SU-DHL-6 (cell line): Measurements from ENCODE around the gene GOLGA6L9.
"Not testable (repeated sequence)": the region's sequence is repeated elsewhere in the genome, so short reads cannot be mapped to it uniquely, and the experiment has no call there.

Experiments used
- H2AFZ ChIP-seq: fragments of 200-600 bp; sonication (generic); 2 replicates; pipeline ENCODE4 v1.6.1; 2014; ENCODE audit warnings: low read depth, mild to moderate bottlenecking, moderate library complexity, mixed read lengths, antibody characterized with exemption, low read length; ENCODE audit not compliant: severe bottlenecking
- H3F3A ChIP-seq: fragments of 200-600 bp; shearing (Covaris generic); 2 replicates; pipeline ENCODE4 v1.6.0; 2016; ENCODE audit warnings: antibody characterized with exemption, mild to moderate bottlenecking; ENCODE audit not compliant: insufficient read depth
- H3K27ac ChIP-seq: fragments of 200-600 bp; sonication (generic); 2 replicates; pipeline ENCODE4 v1.5.1; 2016; ENCODE audit warnings: low read depth, mild to moderate bottlenecking, low read length, moderate library complexity, mixed read lengths
- H3K27me3 ChIP-seq: fragments of 200-600 bp; sonication (generic), shearing (Covaris generic); 2 replicates; pipeline ENCODE4 v1.6.0; 2014; ENCODE audit warnings: mild to moderate bottlenecking, low read length
- H3K36me3 ChIP-seq: fragments of 200-600 bp; sonication (generic); 2 replicates; pipeline ENCODE4 v1.6.1; 2014; ENCODE audit warnings: mild to moderate bottlenecking, low read length, mixed read lengths
- H3K4me2 ChIP-seq: fragments of 300-600, 200-600 bp; shearing (Covaris generic), sonication (generic); 2 replicates; pipeline ENCODE4 v1.6.0; 2014; ENCODE audit warnings: low read length, low read depth, mild to moderate bottlenecking; ENCODE audit not compliant: poor library complexity, severe bottlenecking
- H3K4me3 ChIP-seq: fragments of 200-600 bp; sonication (generic); 2 replicates; pipeline ENCODE4 v1.5.1; 2014; ENCODE audit warnings: antibody characterized with exemption, low read length, mild to moderate bottlenecking, mixed read lengths; ENCODE audit not compliant: insufficient read depth, poor library complexity, severe bottlenecking
- H3K79me2 ChIP-seq: fragments of 200-600 bp; sonication (generic); 2 replicates; pipeline ENCODE4 v1.6.1; 2014; ENCODE audit warnings: mild to moderate bottlenecking, low read length, moderate library complexity; ENCODE audit not compliant: insufficient read depth
- H3K9ac ChIP-seq: fragments of 200-600 bp; sonication (generic); 2 replicates; pipeline ENCODE4 v1.7.0; 2014; ENCODE audit warnings: mild to moderate bottlenecking, low read length
- H3K9me2 ChIP-seq: fragments of 200-600 bp; sonication (generic); replicated peaks from 2 replicates; pipeline ENCODE4 v1.6.1; 2014; ENCODE audit warnings: low read length; ENCODE audit not compliant: insufficient read depth
- H3K9me3 ChIP-seq: fragments of 200-600 bp; sonication (generic); 2 replicates; pipeline ENCODE4 v1.6.1; 2014; ENCODE audit warnings: low read length, mixed read lengths; ENCODE audit not compliant: insufficient read depth
- H4K20me1 ChIP-seq: fragments of 200-600 bp; sonication (generic); 2 replicates; pipeline ENCODE4 v1.6.1; 2014; ENCODE audit warnings: low read depth, mild to moderate bottlenecking, antibody characterized with exemption, low read length, moderate library complexity, mixed read lengths
- CTCF ChIP-seq: fragments of 200-600 bp; sonication (generic); IDR thresholded peaks from one replicate; pipeline ENCODE4 v1.5.1; 2017; ENCODE audit warnings: antibody characterized with exemption, mild to moderate bottlenecking, low read length, moderate library complexity; ENCODE audit not compliant: insufficient read depth, poor library complexity, severe bottlenecking
- EZH2phosphoT487 ChIP-seq: fragments of 200-600 bp; sonication (generic), shearing (Covaris generic); conservative IDR thresholded peaks from 2 replicates; pipeline ENCODE4 v1.6.1; 2018; ENCODE audit warnings: mild to moderate bottlenecking, antibody characterized with exemption, low read length, moderate library complexity, mixed read lengths

Gene GOLGA6L9

DNA sequence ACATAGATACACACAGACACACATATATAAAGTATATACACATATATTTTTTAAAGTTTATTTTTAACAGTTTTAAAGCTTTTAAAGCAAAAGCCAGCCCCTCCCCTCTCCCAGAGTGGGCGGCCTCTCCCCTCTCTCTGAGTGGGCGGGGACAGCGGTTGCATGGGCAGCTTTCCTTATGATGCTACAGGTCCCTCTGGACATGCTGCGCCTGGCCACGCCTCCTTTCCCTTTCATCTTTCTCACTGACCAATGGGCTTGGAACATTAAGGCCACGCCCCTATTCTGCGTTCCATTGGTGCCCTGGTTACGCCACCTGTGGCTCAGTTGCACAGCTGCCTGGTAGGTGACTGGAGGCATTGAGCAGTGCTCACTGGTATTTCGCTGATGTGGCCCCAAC, at the start of gene GOLGA6L9:
Gene GOLGA6L9, plus strand, starts transcription at position 124 of the 400 bp plus-strand sequence. Its CDS starts 264 bp downstream, at position 388.
- H4K20me1 ChIP-seq, H3K27me3 ChIP-seq, H3K79me2 ChIP-seq, H3K27ac ChIP-seq, H3K9me2 ChIP-seq, H3K4me2 ChIP-seq, H3K9me3 ChIP-seq, H2AFZ ChIP-seq, H3K4me3 ChIP-seq, H3K9ac ChIP-seq, H3K36me3 ChIP-seq, H3F3A ChIP-seq: not testable (repeated sequence)

- not testable (repeated sequence) for H3K4me2 ChIP-seq, H3F3A ChIP-seq, H3K27me3 ChIP-seq, H4K20me1 ChIP-seq, H3K9me3 ChIP-seq, H3K36me3 ChIP-seq, H3K9ac ChIP-seq, H3K9me2 ChIP-seq, H3K79me2 ChIP-seq, H3K27ac ChIP-seq, H2AFZ ChIP-seq, H3K4me3 ChIP-seq
These were observed 48.2 kb upstream of the GOLGA6L9 start for GRCh38 chr15:82381330-82381955.

GRCh38 chr15:82387209-82387608, 42.4 kb upstream of the GOLGA6L9 start:
- not testable (repeated sequence) for H3K9me3 ChIP-seq, H3K79me2 ChIP-seq, H3K4me2 ChIP-seq, H3K9me2 ChIP-seq, H3K4me3 ChIP-seq, H3K27me3 ChIP-seq, H3K9ac ChIP-seq, H3F3A ChIP-seq, H2AFZ ChIP-seq, H3K36me3 ChIP-seq, H3K27ac ChIP-seq, H4K20me1 ChIP-seq

GRCh38 chr15:82390152-82390551, 39.5 kb upstream of the GOLGA6L9 start:
- not testable (repeated sequence) for H3K27ac ChIP-seq, H3K4me3 ChIP-seq, H3K36me3 ChIP-seq, H3K79me2 ChIP-seq, H2AFZ ChIP-seq, H3K27me3 ChIP-seq, H3K9me3 ChIP-seq, H3K9me2 ChIP-seq, H3K4me2 ChIP-seq, H3K9ac ChIP-seq, H4K20me1 ChIP-seq, H3F3A ChIP-seq

GRCh38 chr15:82392077-82392476, 37.5 kb upstream of the GOLGA6L9 start:
- H3K4me3 ChIP-seq, H3K4me2 ChIP-seq, H4K20me1 ChIP-seq, H3K27ac ChIP-seq, H3K9me3 ChIP-seq, H3K79me2 ChIP-seq, H3K27me3 ChIP-seq, H3K9me2 ChIP-seq, H3F3A ChIP-seq, H3K9ac ChIP-seq, H3K36me3 ChIP-seq, H2AFZ ChIP-seq: not testable (repeated sequence)

DNA sequence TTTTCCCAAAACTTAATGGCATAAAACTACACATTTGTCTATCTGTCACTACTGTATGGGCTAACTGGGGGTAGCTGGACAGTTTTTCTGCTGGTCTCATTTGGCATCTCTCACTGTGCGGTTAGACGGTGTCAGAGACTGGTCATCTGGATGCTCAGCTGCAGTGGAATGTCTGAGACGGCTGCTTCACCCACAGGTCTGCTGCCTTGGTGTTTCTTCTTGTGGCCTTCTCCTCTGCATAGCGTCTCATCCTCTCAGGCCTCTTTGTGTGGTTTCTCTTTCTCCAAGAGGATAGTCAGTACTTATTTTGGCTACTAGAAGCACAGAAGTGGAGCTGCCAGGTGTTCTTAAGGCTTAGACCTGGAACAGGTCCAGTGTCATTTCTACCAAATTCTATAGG, 35.9 kb upstream of the GOLGA6L9 start:
- Histone ChIP-seq H3F3A (no peaks in the 10 kb centered on the region), H4K20me1 (no peaks in the 10 kb centered on the region), H3K27ac (no peak overlapping the region), H3K9me2 (no peaks in the 10 kb centered on the region), H2AFZ (no peak overlapping the region), H3K4me2 (no peak overlapping the region), H3K36me3 (no peaks in the 10 kb centered on the region), H3K79me2 (no peaks in the 10 kb centered on the region), H3K9ac (no peak overlapping the region), H3K27me3 (no peaks in the 10 kb centered on the region), H3K4me3 (no peak overlapping the region), H3K9me3 (no peaks in the 10 kb centered on the region)
- TF ChIP-seq EZH2phosphoT487, result no peak
- no peak for TF ChIP-seq CTCF

- not testable (repeated sequence) for H3K9me3 ChIP-seq, H3K27me3 ChIP-seq, H3K4me2 ChIP-seq, H3K9me2 ChIP-seq, H2AFZ ChIP-seq, H3K4me3 ChIP-seq, H3K27ac ChIP-seq, H3K9ac ChIP-seq, H3F3A ChIP-seq, H4K20me1 ChIP-seq, H3K36me3 ChIP-seq, H3K79me2 ChIP-seq
These were observed 33.8 kb upstream of the GOLGA6L9 start for GRCh38 chr15:82395788-82396187.
